Glomerular endothelial cell (primary cell): ENCODE measurements around the gene PARVB. TPM values are rescaled to one million over a fixed set of nuclear protein-coding genes. Genes with fewer than 3 reads are reported as not detected.

ENCODE experiments used
- DNase-seq: peaks from one replicate; pipeline ENCODE4 v3.0.0-alpha.2; 2011; ENCODE audit warnings: low read depth, low spot score; ENCODE audit errors: extremely low read depth
- total RNA-seq: library from RNA; depleted of rRNA; stranded (reverse); fragments of >200 nt; gene quantifications from 2 replicates; pipeline ENCODE4 v1.2.3, GENCODE V29; 2015

Gene PARVB
- total RNA-seq, 1 donor from 2014 or later = 118 TPM

DNA sequence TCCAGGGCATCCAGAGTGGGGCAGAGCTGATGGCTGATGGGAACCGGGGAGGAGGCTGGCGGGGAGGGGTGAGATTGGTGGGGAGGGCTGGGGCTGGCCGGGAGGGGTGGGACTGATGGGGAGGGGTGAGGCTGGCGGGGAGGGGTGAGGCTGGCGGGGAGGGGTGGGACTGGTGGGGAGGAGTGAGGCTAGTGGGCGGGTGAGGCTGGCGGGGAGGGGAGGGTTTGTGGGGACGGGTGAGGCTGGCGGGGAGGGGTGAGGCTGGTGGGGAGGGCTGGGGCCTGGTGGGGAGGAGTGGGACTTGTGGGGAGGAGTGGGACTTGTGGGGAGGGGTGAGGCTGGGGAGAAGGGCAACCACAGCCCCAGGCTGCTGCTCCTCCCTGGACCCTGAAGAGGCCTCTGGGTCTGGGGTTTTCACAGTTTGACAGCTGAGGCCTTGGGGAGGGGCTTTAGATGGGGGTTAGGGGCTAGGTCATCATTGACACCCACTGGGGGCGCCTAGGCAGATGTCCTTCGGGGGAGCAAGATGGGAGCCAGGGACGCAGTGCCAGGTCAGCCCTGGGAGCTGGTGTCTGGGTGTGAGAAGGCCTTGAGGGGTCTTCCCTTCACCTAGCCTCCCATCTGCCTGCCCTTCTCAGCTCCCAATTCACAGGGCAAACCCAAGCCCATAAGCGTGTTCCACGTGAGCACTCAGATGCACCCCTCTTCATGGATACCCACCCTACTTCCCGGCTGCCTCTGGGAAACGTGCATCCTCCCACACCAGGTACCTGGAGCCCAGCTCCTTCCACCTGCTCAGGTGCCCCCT is 183.3 kb downstream of the PARVB start:
- DNase-seq = no peak

DNA sequence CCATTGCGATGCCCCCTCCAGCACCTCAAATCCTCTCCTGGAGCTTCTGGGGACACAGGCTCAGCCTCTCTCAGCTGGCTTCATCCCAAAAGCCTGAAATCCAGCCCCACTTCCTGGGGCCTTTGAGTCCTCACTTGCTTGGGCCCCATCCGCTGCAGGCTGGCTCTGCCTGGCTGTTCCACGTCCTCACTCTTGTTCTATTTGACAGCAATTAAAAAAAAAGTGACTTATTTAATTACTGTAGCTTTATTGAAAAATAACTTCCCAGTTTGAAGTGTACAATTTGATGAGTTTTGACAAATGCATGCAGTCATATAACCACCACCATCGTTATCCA is 183.8 kb downstream of the PARVB start:
- DNase-seq = no peak

DNA sequence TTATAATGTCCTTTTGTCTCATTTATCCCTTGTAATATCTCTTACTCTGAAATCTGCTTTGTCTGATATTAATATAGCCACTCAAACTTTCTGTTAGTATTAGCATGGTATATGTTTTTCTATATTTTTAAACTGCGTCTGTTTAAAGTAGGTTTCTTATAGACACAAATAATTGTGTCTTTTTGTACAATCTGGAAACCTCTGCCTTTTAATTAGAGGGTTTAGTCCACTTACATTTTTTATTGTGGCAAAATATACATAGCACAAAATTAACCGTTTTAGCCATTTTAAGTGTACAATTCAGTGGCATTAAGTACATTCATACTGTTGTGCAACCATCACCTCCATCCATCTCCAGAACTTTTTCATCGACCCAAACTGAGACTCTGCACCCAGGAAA is 185.2 kb downstream of the PARVB start:
- DNase-seq = no peak

GRCh38 chr22:44210722-44211121 is 186.6 kb downstream of the PARVB start:
- DNase-seq = no peak

GRCh38 chr22:44211256-44211945 is 187.3 kb downstream of the PARVB start:
- DNase-seq = no peak

GRCh38 chr22:44211946-44212930 is 188.1 kb downstream of the PARVB start:
- no peak for DNase-seq

DNA sequence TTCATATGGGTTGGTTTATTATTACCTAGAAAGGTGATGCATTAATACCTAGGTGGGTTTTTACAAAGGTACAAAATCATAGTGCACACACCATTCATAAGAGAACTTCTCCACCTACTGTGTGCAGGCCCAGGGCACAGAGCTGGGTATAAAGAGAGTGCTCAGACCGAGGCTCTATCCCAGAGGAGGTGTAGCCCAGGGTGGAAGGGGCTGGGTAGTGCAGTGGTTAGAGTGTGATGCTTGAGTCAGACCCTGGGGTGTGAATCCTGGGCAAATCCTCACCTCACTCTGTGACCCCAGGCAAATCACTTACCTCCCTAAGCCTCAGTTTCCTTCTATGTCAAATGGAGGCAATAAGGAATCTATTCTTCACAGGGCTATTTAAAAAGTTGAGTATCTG is 188.8 kb downstream of the PARVB start:
- DNase-seq = no peak

DNA sequence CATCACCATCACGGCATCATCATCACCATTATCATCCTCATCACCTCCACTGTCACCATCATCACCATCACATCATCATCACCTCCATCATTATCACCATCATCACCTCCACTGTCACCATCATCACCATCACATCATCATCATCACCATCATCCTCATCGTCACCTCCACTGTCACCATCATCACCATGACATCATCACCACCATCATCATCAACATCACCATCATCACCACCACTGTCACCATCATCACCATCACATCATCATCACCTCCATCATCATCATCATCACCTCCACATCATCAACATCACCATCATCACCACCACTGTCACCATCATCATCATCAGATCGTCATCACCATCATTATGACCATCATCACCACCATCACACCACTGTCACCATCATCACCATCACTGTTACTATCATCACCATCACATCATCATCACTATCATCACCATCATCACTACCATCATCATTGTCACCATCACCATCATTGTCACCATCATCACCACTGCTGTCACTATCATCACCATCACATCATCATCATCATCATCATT is 189.5 kb downstream of the PARVB start:
- no peak for DNase-seq

DNA sequence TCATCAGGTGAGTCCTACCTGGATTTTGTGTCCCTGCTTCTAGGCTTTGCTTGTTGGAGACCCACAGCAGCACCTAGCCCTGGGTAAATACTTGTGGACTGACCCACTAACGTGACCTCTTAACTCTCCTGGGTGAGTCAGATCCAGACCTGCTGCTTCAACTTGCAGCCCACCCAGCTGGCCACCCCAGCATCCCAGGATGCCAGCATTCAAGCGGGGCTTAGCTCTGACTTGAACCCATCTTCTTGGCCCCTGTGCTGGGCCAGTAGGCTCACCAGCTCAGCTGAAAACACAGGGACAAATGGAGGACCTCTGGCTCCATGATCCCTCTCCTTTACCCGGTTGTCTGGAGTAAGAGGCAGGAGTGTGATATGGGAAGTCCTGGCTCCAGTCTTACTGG is 190.1 kb downstream of the PARVB start:
- no peak for DNase-seq

DNA sequence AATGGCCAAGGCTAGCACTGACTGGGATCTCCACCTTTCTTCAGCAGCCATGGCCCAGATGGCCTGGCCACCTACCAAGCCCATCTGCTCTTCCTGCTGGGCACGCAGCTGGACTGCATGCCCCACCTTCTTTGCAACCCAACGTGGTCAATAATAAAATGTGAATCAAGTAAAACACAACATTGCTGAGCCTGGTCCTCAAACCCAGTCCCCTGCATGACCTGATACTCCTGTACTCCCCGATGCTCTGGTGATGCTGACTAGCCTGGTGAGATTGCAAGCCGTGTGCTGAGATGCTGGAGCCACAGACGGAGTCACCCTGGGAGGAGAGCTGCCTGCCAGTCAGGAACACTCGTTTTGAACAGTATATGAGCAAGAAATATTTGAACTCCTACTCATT is 190.7 kb downstream of the PARVB start:
- no peak for DNase-seq

DNA sequence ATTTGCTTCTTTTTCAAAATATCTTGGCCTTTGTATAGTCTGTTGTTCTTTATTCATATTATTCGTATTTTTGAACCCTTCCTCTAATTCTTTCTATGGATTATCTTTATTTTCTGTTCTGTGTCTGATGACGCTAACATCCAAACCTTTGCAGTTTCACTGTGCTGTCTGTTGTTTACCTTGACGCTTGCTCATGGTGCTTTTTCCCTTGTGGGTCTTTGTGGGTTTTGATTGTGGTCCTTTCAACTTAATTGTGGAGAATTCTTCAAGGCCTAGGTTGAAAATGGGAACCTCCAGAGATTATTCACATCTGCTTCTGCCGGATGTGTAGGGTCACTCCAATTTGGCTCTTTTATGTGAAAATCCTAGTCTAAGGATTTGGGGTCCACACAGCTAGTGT is 191.2 kb downstream of the PARVB start:
- no peak for DNase-seq

GRCh38 chr22:44217346-44217745 is 193.2 kb downstream of the PARVB start:
- DNase-seq = no peak

GRCh38 chr22:44218071-44218470 is 194.0 kb downstream of the PARVB start:
- DNase-seq = no peak

GRCh38 chr22:44219101-44219870 is 195.2 kb downstream of the PARVB start:
- DNase-seq = no peak

GRCh38 chr22:44220727-44221680 is 196.9 kb downstream of the PARVB start:
- DNase-seq = no peak

GRCh38 chr22:44221710-44222475 is 197.8 kb downstream of the PARVB start:
- DNase-seq = no peak
